Lung (tissue), 12 donors: ENCODE data around the gene RGL3. TPM values are rescaled to one million over a fixed set of nuclear protein-coding genes. Genes with fewer than 3 reads are reported as not detected.
"Not testable (repeated sequence)": the region's sequence is repeated elsewhere in the genome, so short reads cannot be mapped to it uniquely, and the experiment has no call there.

Source experiments
- ATAC-seq: fragments of 200-7000 bp; cut with Tn5 transposase; one replicate; pipeline ENCODE4 v1.9.1; 2020; ENCODE audit warnings: moderate number of reproducible peaks; ENCODE audit not compliant: insufficient read depth, low FRiP score
- DNase-seq, 3 donors: peaks; one replicate each; pipeline ENCODE4 v3.0.0-alpha.2; 2013 to 2017
- H3K27ac ChIP-seq, 2 donors: one replicate each; pipeline ENCODE4 v1.5.1; 2013; ENCODE audit warnings: mild to moderate bottlenecking in 2 of 2, moderate library complexity in 2 of 2, control low read depth in 1 of 2, inconsistent platforms in 1 of 2, low read depth in 1 of 2, low read length in 1 of 2
- H3K27me3 ChIP-seq, 3 donors: one replicate each; pipeline ENCODE4 v1.5.1; 2013; ENCODE audit warnings: low read length in 2 of 3; ENCODE audit not compliant: control insufficient read depth in 3 of 3, insufficient read depth in 3 of 3
- H3K36me3 ChIP-seq, 4 donors: one replicate each; pipeline ENCODE4 v1.5.1; 2013; ENCODE audit warnings: low read length in 4 of 4, mild to moderate bottlenecking in 1 of 4, moderate library complexity in 1 of 4; ENCODE audit not compliant: control insufficient read depth in 4 of 4, insufficient read depth in 4 of 4
- H3K4me1 ChIP-seq, 5 donors: one replicate each; pipeline ENCODE4 v1.5.1; 2013; ENCODE audit warnings: low read length in 5 of 5, mild to moderate bottlenecking in 2 of 5, moderate library complexity in 1 of 5; ENCODE audit not compliant: control insufficient read depth in 5 of 5, insufficient read depth in 5 of 5
- H3K4me3 ChIP-seq: one replicate; pipeline ENCODE4 v1.5.1; 2013; ENCODE audit warnings: mild to moderate bottlenecking, control low read depth, moderate library complexity
- H3K9ac ChIP-seq, 2 donors: one replicate each; pipeline ENCODE4 v1.5.1; 2013; ENCODE audit warnings: low read length in 2 of 2, control low read depth in 1 of 2; ENCODE audit not compliant: insufficient read depth in 1 of 2
- H3K9me3 ChIP-seq, 4 donors: one replicate each; pipeline ENCODE4 v1.5.1; 2013; ENCODE audit warnings: low read length in 3 of 4, mild to moderate bottlenecking in 1 of 4, moderate library complexity in 1 of 4; ENCODE audit not compliant: control insufficient read depth in 4 of 4, insufficient read depth in 3 of 4
- WGBS, 2 donors: extraction: QIAGEN DNeasy Blood & Tissue Kit; methylation state at CpG; one replicate each; pipeline ENCODE4 v1.1.7; 2013; 5-methylcytosine and 5-hydroxymethylcytosine counted together
- polyA plus RNA-seq, 2 donors: library from polyadenylated mRNA; stranded (reverse); fragments of 200-250 nt; gene quantifications; one replicate each; pipeline ENCODE4 v1.2.1, GENCODE V29; 2013
- total RNA-seq, 2 donors: library from RNA; depleted of rRNA in 1 of 2; stranded (reverse); fragments of >200 nt in 1 of 2; gene quantifications; one replicate each; pipeline ENCODE4 v1.2.1, GENCODE V29; 2014 to 2021
- TF ChIP-seq, protein P1 (sequence below): IDR thresholded peaks from 2 replicates; pipeline ENCODE4 v1.5.1; 2012; ENCODE audit warnings: mild to moderate bottlenecking; ENCODE audit errors: control extremely low read depth, extremely low read depth
- donor health status: control.
- donor health status: control.
- donor health status: Bipolar disorder and iron deficiency.
- donor health status: healthy.
- donor health status: DM: yes; HTN: yes; CAD: no.

RGL3 gene
- total and polyA plus RNA-seq, 4 donors = 10.4 to 45.2 (median 37.3) TPM

DNA sequence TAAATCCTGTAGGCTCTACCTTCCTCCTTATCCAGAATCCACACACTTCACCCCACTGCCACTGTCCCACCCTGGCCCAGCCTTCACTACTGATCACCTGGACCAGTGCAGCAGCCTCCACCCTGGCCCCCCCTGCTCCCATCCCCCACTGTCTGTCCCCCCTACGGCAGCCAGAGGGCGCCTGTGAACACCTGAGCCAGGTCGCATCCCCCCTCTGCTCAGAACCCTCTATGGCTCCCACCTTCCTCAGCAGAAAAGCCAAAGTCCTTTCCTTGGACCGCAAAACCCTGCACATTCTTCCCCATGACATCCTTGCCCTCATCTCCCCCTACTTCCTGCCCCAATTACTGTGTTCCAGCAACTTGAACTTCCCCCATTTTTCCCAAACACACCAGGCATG, 41.1 kb upstream of the RGL3 start:
- H3K9ac ChIP-seq = no peak overlapping the region
- H3K27me3 ChIP-seq = peaks cover 0 to 3% (median 0%) of the 10 kb centered on the region in 3 donors
- no peak overlapping the region for H3K4me3 ChIP-seq
- 46 to 56% methylated on average over 4 of the region's 4 CpGs for WGBS, 2 donors
- no peaks in the 10 kb centered on the region for H3K36me3 ChIP-seq
- TF ChIP-seq, protein P1, sequence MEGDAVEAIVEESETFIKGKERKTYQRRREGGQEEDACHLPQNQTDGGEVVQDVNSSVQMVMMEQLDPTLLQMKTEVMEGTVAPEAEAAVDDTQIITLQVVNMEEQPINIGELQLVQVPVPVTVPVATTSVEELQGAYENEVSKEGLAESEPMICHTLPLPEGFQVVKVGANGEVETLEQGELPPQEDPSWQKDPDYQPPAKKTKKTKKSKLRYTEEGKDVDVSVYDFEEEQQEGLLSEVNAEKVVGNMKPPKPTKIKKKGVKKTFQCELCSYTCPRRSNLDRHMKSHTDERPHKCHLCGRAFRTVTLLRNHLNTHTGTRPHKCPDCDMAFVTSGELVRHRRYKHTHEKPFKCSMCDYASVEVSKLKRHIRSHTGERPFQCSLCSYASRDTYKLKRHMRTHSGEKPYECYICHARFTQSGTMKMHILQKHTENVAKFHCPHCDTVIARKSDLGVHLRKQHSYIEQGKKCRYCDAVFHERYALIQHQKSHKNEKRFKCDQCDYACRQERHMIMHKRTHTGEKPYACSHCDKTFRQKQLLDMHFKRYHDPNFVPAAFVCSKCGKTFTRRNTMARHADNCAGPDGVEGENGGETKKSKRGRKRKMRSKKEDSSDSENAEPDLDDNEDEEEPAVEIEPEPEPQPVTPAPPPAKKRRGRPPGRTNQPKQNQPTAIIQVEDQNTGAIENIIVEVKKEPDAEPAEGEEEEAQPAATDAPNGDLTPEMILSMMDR = no peak
- peaks cover 0 to 5% (median 0%) of the 10 kb centered on the region in 5 donors for H3K4me1 ChIP-seq
- ATAC-seq (no peak), DNase-seq (no peak)
- no peak overlapping the region for H3K27ac ChIP-seq
- peaks cover 0 to 6% (median 2%) of the 10 kb centered on the region in 4 donors for H3K9me3 ChIP-seq

DNA sequence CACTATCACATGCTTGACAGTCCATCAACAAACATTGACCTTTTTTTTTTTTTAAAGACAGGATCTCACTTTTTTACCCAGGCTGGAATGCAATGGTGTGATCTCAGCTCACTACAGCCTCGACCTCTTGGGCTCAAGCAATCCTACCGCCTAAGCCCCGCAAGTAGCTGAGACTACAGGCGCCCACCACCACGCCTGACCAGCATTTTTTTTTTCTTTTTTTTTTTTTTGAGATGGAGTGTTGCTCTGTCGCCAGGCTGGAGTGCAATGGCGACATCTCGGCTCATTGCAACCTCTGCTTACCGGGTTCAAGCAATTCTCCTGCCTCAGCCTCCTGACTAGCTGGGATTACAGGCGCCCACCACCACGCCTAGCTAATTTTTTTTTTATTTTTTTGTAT, 39.8 kb upstream of the RGL3 start:
- not testable (repeated sequence) for H3K4me3 ChIP-seq, H3K9ac ChIP-seq, H3K36me3 ChIP-seq, H3K27ac ChIP-seq, DNase-seq, H3K27me3 ChIP-seq, ATAC-seq, H3K9me3 ChIP-seq, H3K4me1 ChIP-seq
- 74 to 81% methylated on average over 11 of the region's 11 CpGs for WGBS, 2 donors

DNA sequence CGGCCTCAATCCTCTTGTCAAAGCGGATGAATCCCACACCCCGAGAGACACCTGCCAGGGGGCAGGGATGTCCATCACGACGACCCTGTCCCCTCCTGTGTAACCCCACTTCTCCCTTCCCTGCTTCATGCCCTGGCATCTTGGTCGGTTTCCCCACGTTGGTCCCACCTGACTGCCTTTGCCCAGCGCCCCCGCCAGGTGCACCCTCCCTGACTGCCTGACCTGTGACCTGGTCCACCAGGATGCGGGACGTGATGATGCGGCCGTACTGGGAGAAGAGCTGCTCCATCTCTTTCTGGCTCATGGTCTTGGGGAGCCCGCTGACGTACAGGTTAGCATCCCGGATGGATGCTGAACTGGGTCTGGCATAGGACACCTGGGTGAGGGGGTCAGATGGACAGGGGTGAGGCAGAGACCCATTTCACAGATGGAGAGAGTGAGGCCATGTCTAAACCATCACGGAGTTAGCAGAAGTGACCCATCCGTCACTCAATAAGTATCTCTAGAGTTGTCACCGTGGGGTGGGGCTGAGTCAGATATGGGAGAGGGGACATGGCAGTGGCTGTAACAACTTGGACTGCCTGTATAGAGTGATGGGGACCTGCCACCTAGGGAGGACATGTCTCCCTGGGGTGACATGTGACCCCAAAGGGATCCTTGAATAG, 39.3 kb upstream of the RGL3 start:
- no peaks in the 10 kb centered on the region for H3K9me3 ChIP-seq
- DNase-seq (no peak), ATAC-seq (no peak)
- TF ChIP-seq, protein P1 = no peak
- no peak overlapping the region for H3K4me3 ChIP-seq
- no peak overlapping the region for H3K27ac ChIP-seq
- no peaks in the 10 kb centered on the region for H3K36me3 ChIP-seq
- H3K4me1 ChIP-seq = no peaks in the 10 kb centered on the region
- peaks cover 0 to 3% (median 0%) of the 10 kb centered on the region in 3 donors for H3K27me3 ChIP-seq
- no peak overlapping the region for H3K9ac ChIP-seq
- 87% methylated on average over 19 of the region's 19 CpGs for WGBS, 2 donors

DNA sequence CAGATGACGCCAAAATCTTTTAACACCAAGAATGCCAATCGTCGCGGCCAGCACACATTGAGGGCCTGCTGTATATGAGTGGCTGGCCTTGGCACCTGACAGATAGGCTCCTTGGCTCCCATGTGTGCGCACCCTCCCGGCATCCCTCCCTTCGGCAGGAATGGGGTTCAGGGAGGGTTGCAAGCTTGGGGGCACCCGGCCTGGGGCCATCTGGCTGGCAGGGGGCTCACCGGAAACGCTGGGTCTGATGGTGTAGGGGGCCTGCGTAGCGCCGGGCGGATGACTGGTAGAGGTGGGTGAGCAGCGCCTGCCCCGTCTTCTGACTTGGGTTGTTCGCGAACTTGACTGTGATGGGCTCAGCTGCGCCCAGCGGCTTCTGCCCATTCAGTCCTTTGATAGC, 38.7 kb upstream of the RGL3 start:
- H3K4me3 ChIP-seq = no peak overlapping the region
- no peak overlapping the region for H3K27ac ChIP-seq
- H3K36me3 ChIP-seq = no peaks in the 10 kb centered on the region
- WGBS, 2 donors = 86 to 89% methylated on average over 20 of the region's 20 CpGs
- H3K27me3 ChIP-seq = peaks cover 0 to 3% (median 0%) of the 10 kb centered on the region in 3 donors
- TF ChIP-seq, protein P1 = no peak
- H3K4me1 ChIP-seq = peaks cover 0 to 3% (median 0%) of the 10 kb centered on the region in 5 donors
- H3K9me3 ChIP-seq = no peaks in the 10 kb centered on the region
- no peak overlapping the region for H3K9ac ChIP-seq
- DNase-seq = no peak
- no peak for ATAC-seq
